Spleen (tissue), 11 donors: ENCODE data around the gene C17orf107. TPM values are rescaled to one million over a fixed set of nuclear protein-coding genes. Genes with fewer than 3 reads are reported as not detected.

Experiments
- DNase-seq: peaks from one replicate; pipeline ENCODE4 v3.0.0-alpha.2; 2020
- H3K27ac ChIP-seq, 8 donors: fragments of 200-600 bp; sonication (generic) in 7 of 8; 1 replicate in 4 of 8; 2 replicates in 4 of 8; pipeline versions ENCODE4 v1.5.0 to v1.8.0; 2016 to 2021; ENCODE audit warnings: inconsistent platforms in 4 of 8, mild to moderate bottlenecking in 4 of 8, moderate library complexity in 1 of 8
- H3K27me3 ChIP-seq, 7 donors: fragments of 200-600 bp; sonication (generic) in 6 of 7; replicated peaks in 1 of 7; 1 replicate in 4 of 7; 2 replicates in 3 of 7; pipeline versions ENCODE4 v1.5.0 to v1.8.0; 2016 to 2021; ENCODE audit warnings: inconsistent platforms in 3 of 7, mild to moderate bottlenecking in 1 of 7
- H3K36me3 ChIP-seq, 6 donors: fragments of 200-600 bp; sonication (generic) in 5 of 6; 1 replicate in 4 of 6; 2 replicates in 2 of 6; pipeline versions ENCODE4 v1.5.0 to v1.8.0; 2016 to 2021; ENCODE audit warnings: inconsistent platforms in 2 of 6
- H3K4me1 ChIP-seq, 6 donors: fragments of 200-600 bp; sonication (generic) in 5 of 6; 1 replicate in 3 of 6; 2 replicates in 3 of 6; pipeline versions ENCODE4 v1.5.0 to v1.8.0; 2016 to 2021; ENCODE audit warnings: inconsistent platforms in 3 of 6
- H3K4me3 ChIP-seq, 8 donors: fragments of 200-600 bp; sonication (generic) in 7 of 8; 1 replicate in 4 of 8; 2 replicates in 4 of 8; pipeline versions ENCODE4 v1.5.0 to v1.8.0; 2016 to 2021; ENCODE audit warnings: inconsistent platforms in 4 of 8, mild to moderate bottlenecking in 4 of 8, moderate library complexity in 2 of 8
- H3K9me3 ChIP-seq, 8 donors: fragments of 200-600 bp; sonication (generic) in 7 of 8; 1 replicate in 4 of 8; 2 replicates in 4 of 8; pipeline versions ENCODE4 v1.5.0 to v1.8.0; 2016 to 2021; ENCODE audit warnings: inconsistent platforms in 4 of 8
- POLR2A ChIP-seq, 3 donors: fragments of 450-650 bp; IDR thresholded peaks; one replicate each; pipeline ENCODE4 v1.5.1; 2017; ENCODE audit warnings: antibody characterized with exemption in 3 of 3, mild to moderate bottlenecking in 1 of 3
- POLR2AphosphoS5 ChIP-seq, 3 donors: sonication (generic); formaldehyde crosslinking; IDR thresholded peaks; one replicate each; pipeline ENCODE4 v1.5.1; 2017; ENCODE audit warnings: antibody characterized with exemption in 3 of 3
- WGBS, 5 donors: extraction: QIAGEN DNeasy Blood & Tissue Kit in 3 of 5; methylation state at CpG; one replicate each; pipeline versions ENCODE4 v1.1.5 to v1.1.7; 2013 to 2018; 5-methylcytosine and 5-hydroxymethylcytosine counted together
- intact Hi-C: fragments of 100-400 bp; cut with DNase I; formaldehyde crosslinking; loops from one replicate; pipeline ENCODE4 v1.15.0; 2023; ENCODE audit warnings: low total_unique reads
- polyA plus RNA-seq, 3 donors: library from polyadenylated mRNA; stranded (reverse); fragments of 200-250 nt; gene quantifications; one replicate each; pipeline ENCODE4 v1.2.1, GENCODE V29; 2013
- total RNA-seq, 7 donors: library from RNA; depleted of rRNA in 3 of 7; stranded (reverse); fragments of >200 nt in 3 of 7; fragmentation: NEBNext Ultra II Directional in 4 of 7; extraction: Animal tissue kit (Norgen Biotek cat#: 25700) in 4 of 7; gene quantifications; one replicate each; pipeline versions ENCODE4 v1.1.0 to v1.2.1, GENCODE V29; 2016 to 2021
- TF ChIP-seq, protein P1 (sequence below), 11 experiments: fragments of 200-600 bp in 7 of 11; fragments of 450-650 bp in 4 of 11; sonication (generic) in 4 of 11; IDR thresholded peaks in 8 of 11; conservative IDR thresholded peaks in 3 of 11; 1 replicate in 7 of 11; 2 replicates in 4 of 11; pipeline versions ENCODE4 v1.4.0 to v1.8.0; 2016 to 2021; ENCODE audit warnings: antibody characterized with exemption in 11 of 11, inconsistent platforms in 4 of 11, mild to moderate bottlenecking in 1 of 11
- donor health status: healthy with polysubstance abuse.
- donor health status: DM: no; HTN: no; CAD: no; lungs with moderate emphysema.
- donor health status: DM: no; HTN: no; CAD: no.
- donor health status: Bipolar disorder and iron deficiency.
- donor health status: healthy.
- donor health status: DM: no; HTN: no; CAD: no.
- donor health status: DM: yes; HTN: yes; CAD: no.

Gene C17orf107
- total and polyA plus RNA-seq, 10 donors, result 0.15 to 4.1 (median 2.2) TPM

GRCh38 chr17:4852567-4853207 lies 46.6 kb upstream of the C17orf107 start:
- TF ChIP-seq POLR2AphosphoS5 (IDR thresholded peaks at IDR 0.05), result no peak
- Histone ChIP-seq H3K4me1 (peaks cover 2 to 66% (median 25%) of the 10 kb centered on the region in 6 donors), H3K27me3 (no peaks in the 10 kb centered on the region), H3K36me3 (peaks cover 0 to 20% (median 0%) of the 10 kb centered on the region in 6 donors), H3K9me3 (no peaks in the 10 kb centered on the region), H3K27ac (no peak overlapping the region), H3K4me3 (no peak overlapping the region)
- DNase-seq, result no peak
- intact Hi-C loops, result no loop called here

GRCh38 chr17:4853208-4853671 lies 46.1 kb upstream of the C17orf107 start:
- TF ChIP-seq POLR2AphosphoS5 (IDR thresholded peaks at IDR 0.05) (no peak), POLR2A (IDR thresholded peaks at IDR 0.05) (no peak)
- TF ChIP-seq, protein P1, sequence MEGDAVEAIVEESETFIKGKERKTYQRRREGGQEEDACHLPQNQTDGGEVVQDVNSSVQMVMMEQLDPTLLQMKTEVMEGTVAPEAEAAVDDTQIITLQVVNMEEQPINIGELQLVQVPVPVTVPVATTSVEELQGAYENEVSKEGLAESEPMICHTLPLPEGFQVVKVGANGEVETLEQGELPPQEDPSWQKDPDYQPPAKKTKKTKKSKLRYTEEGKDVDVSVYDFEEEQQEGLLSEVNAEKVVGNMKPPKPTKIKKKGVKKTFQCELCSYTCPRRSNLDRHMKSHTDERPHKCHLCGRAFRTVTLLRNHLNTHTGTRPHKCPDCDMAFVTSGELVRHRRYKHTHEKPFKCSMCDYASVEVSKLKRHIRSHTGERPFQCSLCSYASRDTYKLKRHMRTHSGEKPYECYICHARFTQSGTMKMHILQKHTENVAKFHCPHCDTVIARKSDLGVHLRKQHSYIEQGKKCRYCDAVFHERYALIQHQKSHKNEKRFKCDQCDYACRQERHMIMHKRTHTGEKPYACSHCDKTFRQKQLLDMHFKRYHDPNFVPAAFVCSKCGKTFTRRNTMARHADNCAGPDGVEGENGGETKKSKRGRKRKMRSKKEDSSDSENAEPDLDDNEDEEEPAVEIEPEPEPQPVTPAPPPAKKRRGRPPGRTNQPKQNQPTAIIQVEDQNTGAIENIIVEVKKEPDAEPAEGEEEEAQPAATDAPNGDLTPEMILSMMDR (IDR thresholded peaks at IDR 0.05 in 8 of 11, conservative IDR thresholded peaks at IDR 0.05 in 3 of 11), result no peak
- intact Hi-C loops, result no loop called here
- peaks cover 0 to 20% (median 0%) of the 10 kb centered on the region in 6 donors for H3K36me3 ChIP-seq
- WGBS, 5 donors, result 58 to 68% (median 62%) methylated on average over 2 of the region's 2 CpGs
- H3K9me3 ChIP-seq, result no peaks in the 10 kb centered on the region
- H3K4me1 ChIP-seq, result peaks cover 6 to 66% (median 25%) of the 10 kb centered on the region in 6 donors
- DNase-seq, result no peak
- H3K27me3 ChIP-seq, result no peaks in the 10 kb centered on the region
- no peak overlapping the region for H3K4me3 ChIP-seq
- H3K27ac ChIP-seq, result peak overlapping the region in 1 of 8 donors; percentile 2

DNA sequence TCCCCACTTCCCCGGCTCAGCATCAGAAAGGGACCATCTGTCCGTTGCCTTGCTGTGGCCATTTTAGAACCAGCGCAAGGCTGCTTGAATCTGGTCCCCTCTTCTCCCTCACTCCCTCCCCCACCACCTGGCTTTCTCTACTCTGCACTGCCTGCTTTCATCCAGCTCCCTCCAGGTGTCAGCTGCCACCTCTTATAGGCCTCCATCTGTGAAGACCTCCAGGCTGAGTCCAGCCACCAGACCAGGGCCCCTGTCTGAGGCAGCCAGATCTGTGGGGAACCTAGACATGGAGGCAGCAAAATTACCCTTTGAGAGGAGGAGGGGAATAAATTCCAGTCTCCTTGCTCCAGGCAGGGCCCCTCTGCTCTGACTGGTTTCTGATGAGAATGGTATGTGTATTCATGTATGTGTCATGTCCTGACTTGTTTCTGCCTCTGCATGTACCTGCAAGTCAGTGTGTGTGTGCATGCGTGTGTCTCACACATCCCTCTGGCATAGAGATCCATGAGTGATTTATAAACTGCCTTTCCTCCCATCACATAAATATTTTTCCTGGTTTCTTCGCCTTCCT lies 45.1 kb upstream of the C17orf107 start:
- 91 to 97% (median 95%) methylated on average over 5 of the region's 5 CpGs for WGBS, 5 donors
- H3K36me3 ChIP-seq, result peaks cover 0 to 25% (median 0%) of the 10 kb centered on the region in 6 donors
- no peaks in the 10 kb centered on the region for H3K9me3 ChIP-seq
- TF ChIP-seq POLR2AphosphoS5 (IDR thresholded peaks at IDR 0.05) (no peak), POLR2A (IDR thresholded peaks at IDR 0.05) (no peak)
- TF ChIP-seq, protein P1 (IDR thresholded peaks at IDR 0.05 in 8 of 11, conservative IDR thresholded peaks at IDR 0.05 in 3 of 11), result no peak
- no peaks in the 10 kb centered on the region for H3K27me3 ChIP-seq
- intact Hi-C loops, result no loop called here
- no peak for DNase-seq
- no peak overlapping the region for H3K4me3 ChIP-seq
- no peak overlapping the region for H3K27ac ChIP-seq
- peaks cover 8 to 67% (median 34%) of the 10 kb centered on the region in 6 donors for H3K4me1 ChIP-seq

DNA sequence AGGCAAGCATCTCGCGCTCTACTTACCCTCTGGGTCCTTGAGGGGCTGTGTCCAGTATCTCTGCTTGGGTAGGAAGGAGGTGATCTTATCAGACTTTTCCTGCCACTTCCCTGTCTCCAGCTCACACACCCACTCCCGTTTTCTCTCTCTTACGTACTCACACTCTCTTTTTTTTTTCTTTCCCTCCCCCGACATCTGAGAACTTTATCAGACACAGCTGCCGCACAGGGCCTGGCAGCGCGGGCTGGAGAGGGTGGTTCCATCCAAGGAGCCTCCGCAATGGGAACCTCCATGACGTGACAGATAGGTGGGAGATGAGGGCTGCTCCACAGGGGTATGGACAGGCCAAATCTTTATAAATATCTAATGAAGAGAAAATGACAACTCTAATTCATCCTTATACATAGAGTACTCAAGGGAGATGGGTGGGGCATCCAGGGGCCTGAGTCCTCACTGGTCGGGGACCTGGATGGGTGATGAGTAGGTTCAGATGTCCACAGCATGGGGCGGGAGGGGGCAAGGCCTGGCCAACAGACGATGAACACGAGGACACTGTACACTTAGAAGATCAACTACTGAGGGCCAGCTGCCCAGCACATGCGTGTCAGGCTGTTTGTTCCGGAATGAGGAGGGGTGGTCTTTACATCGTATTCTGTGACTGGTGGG lies 42.9 kb upstream of the C17orf107 start:
- no peaks in the 10 kb centered on the region for H3K9me3 ChIP-seq
- no peaks in the 10 kb centered on the region for H3K27me3 ChIP-seq
- H3K4me1 ChIP-seq, result peaks cover 7 to 60% (median 39%) of the 10 kb centered on the region in 6 donors
- no peak for DNase-seq
- peaks cover 0 to 46% (median 6%) of the 10 kb centered on the region in 6 donors for H3K36me3 ChIP-seq
- intact Hi-C loops, result no loop called here
- WGBS, 5 donors, result 82 to 88% (median 86%) methylated on average over 17 of the region's 17 CpGs
- no peak overlapping the region for H3K4me3 ChIP-seq
- peak overlapping the region in 6 of 8 donors; percentile 9 to 48 (median 34) for H3K27ac ChIP-seq
- TF ChIP-seq POLR2AphosphoS5 (IDR thresholded peaks at IDR 0.05) (no peak), POLR2A (IDR thresholded peaks at IDR 0.05) (no peak)
- TF ChIP-seq, protein P1 (IDR thresholded peaks at IDR 0.05 in 8 of 11, conservative IDR thresholded peaks at IDR 0.05 in 3 of 11), result no peak
